Calu3 (cell line): ENCODE data around the gene DPP9. TPM values are rescaled to one million over a fixed set of nuclear protein-coding genes. Genes with fewer than 3 reads are reported as not detected.

Experiments
- Bru-seq: library from RNA; stranded (reverse); fragments of 400-500 nt; gene quantifications from one replicate; lab custom pipeline; 2021; lab: Mats Ljungman, UMichigan
- BruChase-seq, 2 experiments: library from RNA; stranded (reverse); fragments of 400-500 nt; gene quantifications; one replicate each; lab custom pipeline; 2021; lab: Mats Ljungman, UMichigan
- BruUV-seq: library from RNA; stranded (reverse); fragments of 400-500 nt; replicated peaks from 2 replicates; lab custom pipeline; 2021; lab: Mats Ljungman, UMichigan
- CTCF ChIA-PET: fragments of 300-600 bp; sonication (Branson Sonifier 250); formaldehyde crosslinking; loops from one replicate; lab custom pipeline; 2022; ENCODE audit warnings: antibody characterized with exemption; lab: Charles Lee
- DNase-seq: peaks from one replicate; pipeline ENCODE4 v3.0.0; 2022
- H3K27ac Mint-ChIP-seq: one replicate; pipeline ENCODE4 v1.8.0; 2022; ENCODE audit warnings: mixed read lengths; ENCODE audit not compliant: unreplicated experiment
- H3K27me3 Mint-ChIP-seq: one replicate; pipeline ENCODE4 v1.8.0; 2022; ENCODE audit warnings: mixed read lengths; ENCODE audit not compliant: unreplicated experiment
- H3K36me3 Mint-ChIP-seq: one replicate; pipeline ENCODE4 v1.8.0; 2022; ENCODE audit warnings: mild to moderate bottlenecking, moderate library complexity, mixed read lengths; ENCODE audit not compliant: insufficient read depth, unreplicated experiment
- H3K4me1 Mint-ChIP-seq: one replicate; pipeline ENCODE4 v1.8.0; 2022; ENCODE audit warnings: mild to moderate bottlenecking, low read depth, mixed read lengths; ENCODE audit not compliant: unreplicated experiment
- H3K4me3 Mint-ChIP-seq: one replicate; pipeline ENCODE4 v1.8.0; 2022; ENCODE audit warnings: mild to moderate bottlenecking, low read depth, moderate library complexity, mixed read lengths; ENCODE audit not compliant: unreplicated experiment
- H3K9me3 Mint-ChIP-seq: one replicate; pipeline ENCODE4 v1.8.0; 2022; ENCODE audit warnings: low read depth, mixed read lengths; ENCODE audit not compliant: unreplicated experiment
- intact Hi-C: fragments of 100-400 bp; cut with micrococcal nuclease; formaldehyde crosslinking; loops from one replicate; pipeline ENCODE4 v1.10.0; 2022; ENCODE audit not compliant: unreplicated experiment
- long read RNA-seq: library from polyadenylated mRNA; stranded (forward); transcript quantifications from one replicate; pipeline ENCODE4 v2.0.0, GENCODE V29; 2022
- total RNA-seq: library from RNA; stranded (reverse); gene quantifications from 2 replicates; pipeline ENCODE4 v1.2.3, GENCODE V29; 2022
- TF ChIP-seq, protein P1 (sequence below): fragments of 200-600 bp; IDR thresholded peaks from one replicate; pipeline ENCODE4 v1.8.0; 2022; ENCODE audit warnings: antibody characterized with exemption; ENCODE audit not compliant: unreplicated experiment

DPP9 gene
- total RNA-seq (52.2 and 59.2 TPM in 2 replicates), Bru-seq, nascent RNA (percentile 58 among the genes with signal in this experiment), BruChase-seq, experiment 1, labeled RNA remaining after a 6-hour chase (percentile 75 among the genes with signal in this experiment), BruChase-seq, experiment 2, labeled RNA remaining after a 2-hour chase (percentile 65 among the genes with signal in this experiment)
- long read RNA-seq, full-length matches to known transcripts = 14 of 49 reads
- long read RNA-seq, partial matches to known transcripts = 24 of 49 reads
- long read RNA-seq, other reads (novel, unspliced or antisense) = 11 of 49 reads

DNA sequence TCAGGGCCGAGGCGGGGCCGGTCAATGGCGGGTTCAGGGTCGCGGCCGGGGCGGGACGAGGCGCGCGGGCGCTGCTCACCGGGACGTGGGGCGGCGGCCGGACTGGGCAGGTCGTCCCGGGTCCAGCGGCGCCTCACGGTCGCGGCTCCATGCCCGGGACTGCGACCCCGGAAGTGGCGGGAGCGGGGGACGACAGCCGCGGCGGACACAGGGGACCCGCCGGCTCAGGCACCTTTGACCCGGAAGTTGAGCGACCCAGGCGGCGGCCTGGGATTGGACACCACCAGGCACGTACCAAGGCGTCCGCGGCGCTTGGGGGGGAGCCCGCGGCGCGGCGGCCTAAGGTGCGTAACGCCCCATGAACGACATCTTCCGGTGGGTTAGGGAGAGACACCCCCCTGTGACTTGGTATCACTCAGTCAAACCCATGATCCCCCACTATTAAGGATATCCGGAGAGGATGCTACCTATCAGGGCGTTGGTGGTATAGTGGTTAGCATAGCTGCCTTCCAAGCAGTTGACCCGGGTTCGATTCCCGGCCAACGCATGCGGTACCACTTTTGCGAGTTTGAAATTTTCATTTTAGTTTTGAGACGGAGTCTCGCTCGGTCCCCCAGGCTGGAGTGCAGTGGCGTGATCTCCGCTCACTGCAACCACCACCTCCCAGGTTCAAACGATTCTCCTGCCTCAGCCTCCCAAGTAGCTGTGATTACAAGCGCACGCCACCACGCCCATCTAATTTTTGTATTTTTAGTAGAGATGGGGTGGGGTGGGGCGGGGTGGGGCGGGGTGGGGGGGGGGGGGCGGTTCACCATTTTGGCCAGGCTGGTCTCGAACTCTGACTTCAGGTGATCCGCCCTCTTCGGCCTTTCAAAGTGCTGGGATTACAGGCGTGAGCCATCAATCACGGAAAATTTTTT is at the start of gene DPP9:
Gene DPP9, minus strand, starts transcription at position 248 of the 920 bp plus-strand sequence. CDS start 3,936 bp downstream, outside the sequence.
- H3K27ac Mint-ChIP-seq = peak within 1 kb of the TSS; percentile 98
- intact Hi-C loops = no loop called here
- BruUV-seq = no TSS peak
- H3K4me1 Mint-ChIP-seq = peaks cover 4% of the 10 kb centered on the region
- peaks cover 33% of the 10 kb centered on the region for H3K36me3 Mint-ChIP-seq
- H3K9me3 Mint-ChIP-seq = no peaks in the 10 kb centered on the region
- DNase-seq = peak; percentile 93
- no peaks in the 10 kb centered on the region for H3K27me3 Mint-ChIP-seq
- CTCF ChIA-PET = interaction anchor here (1.8 kb wide), 1 partner anchor 67 kb away, joined by 7 read pairs; the partner anchor contains the start of gene FEM1A
- peak within 1 kb of the TSS; percentile 96 for H3K4me3 Mint-ChIP-seq
- TF ChIP-seq, protein P1, sequence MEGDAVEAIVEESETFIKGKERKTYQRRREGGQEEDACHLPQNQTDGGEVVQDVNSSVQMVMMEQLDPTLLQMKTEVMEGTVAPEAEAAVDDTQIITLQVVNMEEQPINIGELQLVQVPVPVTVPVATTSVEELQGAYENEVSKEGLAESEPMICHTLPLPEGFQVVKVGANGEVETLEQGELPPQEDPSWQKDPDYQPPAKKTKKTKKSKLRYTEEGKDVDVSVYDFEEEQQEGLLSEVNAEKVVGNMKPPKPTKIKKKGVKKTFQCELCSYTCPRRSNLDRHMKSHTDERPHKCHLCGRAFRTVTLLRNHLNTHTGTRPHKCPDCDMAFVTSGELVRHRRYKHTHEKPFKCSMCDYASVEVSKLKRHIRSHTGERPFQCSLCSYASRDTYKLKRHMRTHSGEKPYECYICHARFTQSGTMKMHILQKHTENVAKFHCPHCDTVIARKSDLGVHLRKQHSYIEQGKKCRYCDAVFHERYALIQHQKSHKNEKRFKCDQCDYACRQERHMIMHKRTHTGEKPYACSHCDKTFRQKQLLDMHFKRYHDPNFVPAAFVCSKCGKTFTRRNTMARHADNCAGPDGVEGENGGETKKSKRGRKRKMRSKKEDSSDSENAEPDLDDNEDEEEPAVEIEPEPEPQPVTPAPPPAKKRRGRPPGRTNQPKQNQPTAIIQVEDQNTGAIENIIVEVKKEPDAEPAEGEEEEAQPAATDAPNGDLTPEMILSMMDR = no peak

DNA sequence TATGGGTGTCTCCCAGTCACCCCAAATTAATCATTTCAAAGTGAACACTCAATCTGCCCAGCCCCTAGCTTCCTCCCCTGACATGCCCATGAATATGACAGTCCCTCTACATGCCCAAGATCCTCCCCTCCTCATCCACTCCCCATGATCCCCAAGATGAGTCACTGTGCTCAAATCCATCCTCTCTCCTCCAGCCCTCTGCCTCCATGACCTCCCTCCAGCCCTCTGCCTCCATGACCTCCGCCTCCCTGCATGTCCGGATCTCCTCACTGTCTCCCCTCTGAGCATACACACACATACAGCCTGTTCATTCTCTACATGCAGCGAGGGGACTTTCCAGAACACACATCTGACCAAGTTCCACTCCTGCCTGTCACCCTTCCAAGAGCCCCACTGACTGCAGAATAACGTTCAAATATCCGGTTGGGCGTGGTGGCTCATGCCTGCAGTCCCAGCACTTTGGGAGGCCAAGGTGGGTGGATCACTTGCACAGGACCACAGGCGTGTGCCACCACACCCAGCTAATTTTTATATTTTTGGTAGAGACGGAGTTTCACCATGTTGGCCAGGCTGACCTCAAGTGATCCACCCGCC is 49.5 kb upstream of the DPP9 start:
- CTCF ChIA-PET = no interaction called here
- Mint-ChIP-seq H3K36me3 (peaks cover 3% of the 10 kb centered on the region), H3K4me1 (peaks cover 8% of the 10 kb centered on the region), H3K4me3 (no peak overlapping the region), H3K9me3 (no peaks in the 10 kb centered on the region), H3K27me3 (peaks cover 56% of the 10 kb centered on the region), H3K27ac (no peak overlapping the region)
- no TSS peak for BruUV-seq
- TF ChIP-seq, protein P1 = no peak
- DNase-seq = peak; percentile 9
- intact Hi-C loops = no loop called here

DNA sequence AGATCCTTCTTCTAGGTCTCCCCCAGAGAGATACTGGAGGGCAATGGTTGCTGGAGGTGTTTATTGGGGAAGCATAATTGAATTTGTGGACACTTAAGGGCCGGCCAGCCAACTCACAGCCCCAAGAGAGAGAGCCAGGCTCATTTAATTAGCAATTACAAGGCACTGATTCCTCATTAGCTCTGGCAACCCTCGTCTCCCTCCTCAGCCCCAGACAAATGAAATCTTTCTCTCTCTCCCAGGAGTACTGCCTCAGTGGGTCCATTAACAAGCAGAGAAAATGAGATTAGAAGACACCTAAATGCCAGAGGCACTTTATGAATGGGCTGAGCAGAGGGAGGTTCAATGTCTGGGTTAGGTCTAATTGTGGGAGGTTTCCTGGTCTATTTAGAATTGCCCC is 48.9 kb upstream of the DPP9 start:
- Mint-ChIP-seq H3K9me3 (no peaks in the 10 kb centered on the region), H3K4me3 (no peak overlapping the region), H3K36me3 (peaks cover 3% of the 10 kb centered on the region), H3K4me1 (peaks cover 8% of the 10 kb centered on the region), H3K27me3 (peaks cover 56% of the 10 kb centered on the region), H3K27ac (no peak overlapping the region)
- CTCF ChIA-PET = no interaction called here
- intact Hi-C loops = no loop called here
- DNase-seq = no peak
- BruUV-seq = no TSS peak
- TF ChIP-seq, protein P1 = no peak
